UCSD-AML1 (cell line): Measurements from ENCODE around the gene AHCY.

Experiments
- DNase-seq: peaks from one replicate; lab custom pipeline; 2025; ENCODE audit not compliant: unreplicated experiment; lab: John Stamatoyannopoulos, UW

Gene AHCY

GRCh38 chr20:34324541-34324940 is 21.4 kb upstream of the AHCY start:
- no peak for DNase-seq

GRCh38 chr20:34322267-34323105 is 19.3 kb upstream of the AHCY start:
- DNase-seq: no peak

GRCh38 chr20:34320861-34321260 is 17.7 kb upstream of the AHCY start:
- no peak for DNase-seq

- no peak for DNase-seq
Measured at GRCh38 chr20:34318609-34319443, 15.7 kb upstream of the AHCY start.

- DNase-seq: no peak
Measured at GRCh38 chr20:34316196-34316814, 13.2 kb upstream of the AHCY start.

- no peak for DNase-seq
Measured at GRCh38 chr20:34315236-34315635, 12.1 kb upstream of the AHCY start.

GRCh38 chr20:34312544-34313217 is 9.5 kb upstream of the AHCY start:
- DNase-seq: peak; percentile 85

- DNase-seq: no peak
Measured at GRCh38 chr20:34312024-34312460, 8.9 kb upstream of the AHCY start.

- no peak for DNase-seq
Measured at GRCh38 chr20:34311118-34312023, 8.2 kb upstream of the AHCY start.

GRCh38 chr20:34310481-34311117 is 7.4 kb upstream of the AHCY start:
- DNase-seq: no peak

- no peak for DNase-seq
Measured at GRCh38 chr20:34309691-34310090, 6.5 kb upstream of the AHCY start.

GRCh38 chr20:34305333-34306230 is 2.4 kb upstream of the AHCY start:
- DNase-seq: no peak

- no peak for DNase-seq
Measured at GRCh38 chr20:34302312-34302722, 838 bp downstream of the AHCY start.

GRCh38 chr20:34301587-34302311 is 1.4 kb downstream of the AHCY start:
- DNase-seq: no peak

GRCh38 chr20:34300809-34301586 is 2.2 kb downstream of the AHCY start:
- DNase-seq: no peak

- no peak for DNase-seq
Measured at GRCh38 chr20:34300256-34300806, 2.8 kb downstream of the AHCY start.
